Measurements from ENCODE around the gene DDX47.

Gene DDX47

GRCh38 chr12:12813120-12814101, at the start of gene DDX47:
DDX47 (plus strand) TSS chr12:12813346; CDS start chr12:12813368, 22 bp downstream.
- H3K4me3 ChIP-seq (ENCODE audit: low read length), result peak within 1 kb of the TSS; percentile 99
- TF ChIP-seq CTCF (IDR thresholded peaks at IDR 0.05; ENCODE audit: insufficient read depth, low read depth, low read length, missing control alignments), result peak; percentile 91
- DNase-seq (ENCODE audit: low read depth), result peak; percentile 94

- DNase-seq (ENCODE audit: low read depth), result no peak
- H3K4me3 ChIP-seq (ENCODE audit: low read length), result no peak overlapping the region
- no peak for TF ChIP-seq CTCF (IDR thresholded peaks at IDR 0.05; ENCODE audit: insufficient read depth, low read depth, low read length, missing control alignments)
Observed at GRCh38 chr12:12764824-12765223, 48.3 kb upstream of the DDX47 start.

GRCh38 chr12:12770262-12770661, 42.9 kb upstream of the DDX47 start:
- TF ChIP-seq CTCF (IDR thresholded peaks at IDR 0.05; ENCODE audit: insufficient read depth, low read depth, low read length, missing control alignments), result no peak
- no peak for DNase-seq (ENCODE audit: low read depth)
- no peak overlapping the region for H3K4me3 ChIP-seq (ENCODE audit: low read length)

- no peak overlapping the region for H3K4me3 ChIP-seq (ENCODE audit: low read length)
- no peak for TF ChIP-seq CTCF (IDR thresholded peaks at IDR 0.05; ENCODE audit: insufficient read depth, low read depth, low read length, missing control alignments)
- no peak for DNase-seq (ENCODE audit: low read depth)
Observed at GRCh38 chr12:12774791-12775190, 38.4 kb upstream of the DDX47 start.

- no peak for TF ChIP-seq CTCF (IDR thresholded peaks at IDR 0.05; ENCODE audit: insufficient read depth, low read depth, low read length, missing control alignments)
- DNase-seq (ENCODE audit: low read depth), result peak; percentile 61
- no peak overlapping the region for H3K4me3 ChIP-seq (ENCODE audit: low read length)
Observed at GRCh38 chr12:12776261-12776660, 36.9 kb upstream of the DDX47 start.

- DNase-seq (ENCODE audit: low read depth), result no peak
- H3K4me3 ChIP-seq (ENCODE audit: low read length), result no peak overlapping the region
- no peak for TF ChIP-seq CTCF (IDR thresholded peaks at IDR 0.05; ENCODE audit: insufficient read depth, low read depth, low read length, missing control alignments)
Observed at GRCh38 chr12:12777092-12777491, 36.1 kb upstream of the DDX47 start.
